ENCODE measurements around the gene PIGA. TPM values are rescaled to one million over a fixed set of nuclear protein-coding genes. Genes with fewer than 3 reads are reported as not detected.

The PIGA gene
- total RNA-seq, 1 experiment from 2014 or later: 11.3 TPM

- Mint-ChIP-seq H3K4me1 (no peaks in the 10 kb centered on the region), H3K27ac (no peak within 1 kb of the TSS), H3K4me3 (no peak within 1 kb of the TSS), H3K36me3 (peaks cover 4% of the 10 kb centered on the region; the same call in 1 of the 2 replicates), H3K9me3 (no peaks in the 10 kb centered on the region), H3K27me3 (ENCODE audit: low read depth) (no peaks in the 10 kb centered on the region)
- ChIA-PET POLR2A (no interaction called here), CTCF (no interaction called here)
- ATAC-seq (no peak), DNase-seq (ENCODE audit: low spot score) (no peak)
- no peak for TF ChIP-seq RELA (CRISPR knock-in tag; IDR thresholded peaks at IDR 0.05; ENCODE audit: borderline replicate concordance)
- no peak for TF ChIP-seq ZNF532 (CRISPR knock-in tag; IDR thresholded peaks at IDR 0.05; ENCODE audit: borderline replicate concordance)
- TF ChIP-seq ZNF396 (CRISPR knock-in tag; IDR thresholded peaks at IDR 0.05; ENCODE audit: borderline replicate concordance): no peak
- TF ChIP-seq CDX4 (CRISPR knock-in tag; IDR thresholded peaks at IDR 0.05; ENCODE audit: borderline replicate concordance): no peak
- TF ChIP-seq E2F1 (CRISPR knock-in tag; IDR thresholded peaks at IDR 0.05): no peak
- TF ChIP-seq TCF7 (CRISPR knock-in tag; IDR thresholded peaks at IDR 0.05; ENCODE audit: low read depth): no peak
- TF ChIP-seq AR (CRISPR knock-in tag; IDR thresholded peaks at IDR 0.05): no peak
- no peak for TF ChIP-seq ZNF317 (CRISPR knock-in tag; IDR thresholded peaks at IDR 0.05; ENCODE audit: borderline replicate concordance, low read depth)
- TF ChIP-seq PRRX2 (CRISPR knock-in tag; IDR thresholded peaks at IDR 0.05): no peak
- TF ChIP-seq JUN (CRISPR knock-in tag; IDR thresholded peaks at IDR 0.05): no peak
- no peak for TF ChIP-seq ATF6 (CRISPR knock-in tag; IDR thresholded peaks at IDR 0.05)
- no peak for TF ChIP-seq CBFB (CRISPR knock-in tag; IDR thresholded peaks at IDR 0.05; ENCODE audit: low read depth)
- no peak for TF ChIP-seq STAT6 (CRISPR knock-in tag; conservative IDR thresholded peaks at IDR 0.05; ENCODE audit: low read depth)
- TF ChIP-seq GABPB1 (CRISPR knock-in tag; IDR thresholded peaks at IDR 0.05): no peak
These were observed 19.8 kb downstream of the PIGA start, which contains the start of gene ASB11 for GRCh38 chrX:15315509-15315908. ASB11 (minus strand) TSS chrX:15315640; CDS start chrX:15315605, 35 bp downstream.

All from WTC11 (cell line).